CD8-positive, alpha-beta memory T cell (primary cell): ENCODE data around the gene SLIT3. TPM values are rescaled to one million over a fixed set of nuclear protein-coding genes. Genes with fewer than 3 reads are reported as not detected.

Experiments used
- CTCF ChIA-PET: fragments of 350-600 bp; sonication (Branson Sonifier 250); formaldehyde crosslinking; loops from one replicate; lab custom pipeline; 2021; ENCODE audit warnings: antibody characterized with exemption; lab: Charles Lee
- POLR2A ChIA-PET: fragments of 350-600 bp; sonication (Branson Sonifier 250); formaldehyde crosslinking; loops from one replicate; lab custom pipeline; 2021; ENCODE audit warnings: antibody characterized with exemption; lab: Charles Lee
- DNase-seq, 5 donors: peaks; one replicate each; pipeline versions ENCODE4 v3.0.0 to v3.0.0-alpha.2; 2020 to 2022; ENCODE audit warnings: mixed read lengths in 1 of 5
- H3K27ac ChIP-seq: one replicate; pipeline ENCODE4 v1.7.0; 2013; ENCODE audit warnings: low read depth, mild to moderate bottlenecking, low read length, moderate library complexity
- H3K27me3 ChIP-seq: 2 replicates; pipeline ENCODE4 v1.7.0; 2013; ENCODE audit warnings: low read length, mild to moderate bottlenecking; ENCODE audit not compliant: insufficient read depth, poor library complexity, severe bottlenecking
- H3K36me3 ChIP-seq: 2 replicates; pipeline ENCODE4 v1.7.0; 2013; ENCODE audit warnings: mild to moderate bottlenecking, low read length, moderate library complexity; ENCODE audit not compliant: insufficient read depth
- H3K4me1 ChIP-seq: 2 replicates; pipeline ENCODE4 v1.7.0; 2013; ENCODE audit warnings: mild to moderate bottlenecking, low read length, moderate library complexity; ENCODE audit not compliant: insufficient read depth
- H3K4me3 ChIP-seq: 2 replicates; pipeline ENCODE4 v1.7.0; 2013; ENCODE audit warnings: mild to moderate bottlenecking, low read length
- H3K9me3 ChIP-seq: 2 replicates; pipeline ENCODE4 v1.7.0; 2013; ENCODE audit warnings: mild to moderate bottlenecking, low read length
- H3K27ac Mint-ChIP-seq, 8 donors: one replicate each; pipeline ENCODE4 v1.8.0; 2020 to 2021; ENCODE audit warnings: mixed read lengths in 8 of 8, mild to moderate bottlenecking in 6 of 8, inconsistent platforms in 3 of 8, moderate library complexity in 3 of 8
- H3K27me3 Mint-ChIP-seq, 2 donors: one replicate each; pipeline ENCODE4 v1.8.0; 2020 to 2021; ENCODE audit warnings: mixed read lengths in 2 of 2, mild to moderate bottlenecking in 1 of 2, moderate library complexity in 1 of 2
- H3K36me3 Mint-ChIP-seq, 3 donors: one replicate each; pipeline ENCODE4 v1.8.0; 2020 to 2021; ENCODE audit warnings: mixed read lengths in 3 of 3, inconsistent platforms in 1 of 3, mild to moderate bottlenecking in 1 of 3
- H3K4me1 Mint-ChIP-seq, 3 donors: one replicate each; pipeline ENCODE4 v1.8.0; 2020 to 2021; ENCODE audit warnings: mixed read lengths in 3 of 3, inconsistent platforms in 1 of 3, mild to moderate bottlenecking in 1 of 3
- H3K4me3 Mint-ChIP-seq, 7 donors: one replicate each; pipeline ENCODE4 v1.8.0; 2020 to 2021; ENCODE audit warnings: mixed read lengths in 7 of 7, mild to moderate bottlenecking in 6 of 7, moderate library complexity in 4 of 7, inconsistent platforms in 2 of 7
- H3K9me3 Mint-ChIP-seq, 5 donors: one replicate each; pipeline ENCODE4 v1.8.0; 2020 to 2022; ENCODE audit warnings: mixed read lengths in 5 of 5, mild to moderate bottlenecking in 3 of 5, moderate library complexity in 2 of 5, inconsistent platforms in 1 of 5
- polyA plus RNA-seq: library from polyadenylated mRNA; unstranded; fragments of 300-500 nt; fragmentation: Illumina TruSeq; gene quantifications from one replicate; pipeline ENCODE4 v1.2.3, GENCODE V29; 2021
- total RNA-seq, 2 experiments: library from RNA; stranded (reverse); gene quantifications; one replicate each; pipeline ENCODE4 v1.2.3, GENCODE V29; 2021

The SLIT3 gene
- total and polyA plus RNA-seq, 3 experiments from 2014 or later: 0.49 to 0.72 TPM; not detected in 1

GRCh38 chr5:168705321-168705720 lies 595.6 kb downstream of the SLIT3 start:
- no peaks in the 10 kb centered on the region for H3K9me3 Mint-ChIP-seq
- H3K4me3 Mint-ChIP-seq: no peak overlapping the region
- no peak overlapping the region for H3K27ac ChIP-seq
- no peaks in the 10 kb centered on the region for H3K4me1 ChIP-seq
- H3K4me3 ChIP-seq: no peak overlapping the region
- POLR2A ChIA-PET: no interaction called here
- no peaks in the 10 kb centered on the region for H3K9me3 ChIP-seq
- H3K27me3 ChIP-seq: no peaks in the 10 kb centered on the region
- no peaks in the 10 kb centered on the region for H3K4me1 Mint-ChIP-seq
- no peaks in the 10 kb centered on the region for H3K36me3 ChIP-seq
- peaks cover 2 to 10% of the 10 kb centered on the region in 2 donors for H3K27me3 Mint-ChIP-seq
- DNase-seq: no peak
- no peak overlapping the region for H3K27ac Mint-ChIP-seq
- CTCF ChIA-PET: interaction anchor here (0.7 kb wide), 1 partner anchor 10 kb away, joined by 4 read pairs; no protein-coding TSS in a partner anchor
- no peaks in the 10 kb centered on the region for H3K36me3 Mint-ChIP-seq

- H3K9me3 Mint-ChIP-seq: no peaks in the 10 kb centered on the region
- Histone ChIP-seq H3K27ac (no peak overlapping the region), H3K4me3 (no peak overlapping the region), H3K9me3 (no peaks in the 10 kb centered on the region), H3K4me1 (no peaks in the 10 kb centered on the region), H3K27me3 (no peaks in the 10 kb centered on the region), H3K36me3 (no peaks in the 10 kb centered on the region)
- DNase-seq: no peak
- H3K4me1 Mint-ChIP-seq: no peaks in the 10 kb centered on the region
- POLR2A ChIA-PET: no interaction called here
- H3K36me3 Mint-ChIP-seq: no peaks in the 10 kb centered on the region
- H3K4me3 Mint-ChIP-seq: no peak overlapping the region
- CTCF ChIA-PET: no interaction called here
- H3K27ac Mint-ChIP-seq: no peak overlapping the region
- peaks cover 2 to 13% of the 10 kb centered on the region in 2 donors for H3K27me3 Mint-ChIP-seq
Observed at GRCh38 chr5:168702511-168702910, 598.4 kb downstream of the SLIT3 start.

GRCh38 chr5:168701641-168702040 lies 599.3 kb downstream of the SLIT3 start:
- Histone ChIP-seq H3K4me3 (no peak overlapping the region), H3K36me3 (no peaks in the 10 kb centered on the region), H3K4me1 (no peaks in the 10 kb centered on the region), H3K27me3 (no peaks in the 10 kb centered on the region), H3K9me3 (no peaks in the 10 kb centered on the region), H3K27ac (no peak overlapping the region)
- Mint-ChIP-seq H3K27me3 (peaks cover 3 to 10% of the 10 kb centered on the region in 2 donors), H3K36me3 (no peaks in the 10 kb centered on the region), H3K4me3 (no peak overlapping the region), H3K27ac (no peak overlapping the region), H3K4me1 (no peaks in the 10 kb centered on the region), H3K9me3 (peaks cover 0 to 2% (median 0%) of the 10 kb centered on the region in 5 donors)
- CTCF ChIA-PET: no interaction called here
- POLR2A ChIA-PET: no interaction called here
- DNase-seq: no peak

- DNase-seq: no peak
- Mint-ChIP-seq H3K9me3 (peaks cover 0 to 2% (median 0%) of the 10 kb centered on the region in 5 donors), H3K4me1 (no peaks in the 10 kb centered on the region), H3K27me3 (peaks cover 10 to 17% of the 10 kb centered on the region in 2 donors), H3K4me3 (no peak overlapping the region), H3K36me3 (no peaks in the 10 kb centered on the region), H3K27ac (no peak overlapping the region)
- Histone ChIP-seq H3K36me3 (no peaks in the 10 kb centered on the region), H3K27ac (no peak overlapping the region), H3K4me1 (no peaks in the 10 kb centered on the region), H3K4me3 (no peak overlapping the region), H3K9me3 (no peaks in the 10 kb centered on the region), H3K27me3 (no peaks in the 10 kb centered on the region)
- ChIA-PET POLR2A (no interaction called here), CTCF (no interaction called here)
Observed at GRCh38 chr5:168699002-168699401, 601.9 kb downstream of the SLIT3 start.

GRCh38 chr5:168697034-168697720 lies 603.8 kb downstream of the SLIT3 start:
- ChIA-PET CTCF (no interaction called here), POLR2A (no interaction called here)
- Histone ChIP-seq H3K9me3 (no peaks in the 10 kb centered on the region), H3K27ac (no peak overlapping the region), H3K4me3 (no peak overlapping the region), H3K4me1 (no peaks in the 10 kb centered on the region), H3K36me3 (no peaks in the 10 kb centered on the region), H3K27me3 (no peaks in the 10 kb centered on the region)
- Mint-ChIP-seq H3K4me1 (no peaks in the 10 kb centered on the region), H3K36me3 (no peaks in the 10 kb centered on the region), H3K9me3 (peaks cover 0 to 2% (median 0%) of the 10 kb centered on the region in 5 donors), H3K27me3 (peaks cover 10 to 21% of the 10 kb centered on the region in 2 donors), H3K4me3 (no peak overlapping the region), H3K27ac (no peak overlapping the region)
- DNase-seq: no peak

GRCh38 chr5:168696611-168697010 lies 604.3 kb downstream of the SLIT3 start:
- Mint-ChIP-seq H3K36me3 (no peaks in the 10 kb centered on the region), H3K4me1 (no peaks in the 10 kb centered on the region), H3K27ac (no peak overlapping the region), H3K4me3 (no peak overlapping the region), H3K9me3 (peaks cover 0 to 2% (median 0%) of the 10 kb centered on the region in 5 donors), H3K27me3 (peaks cover 11 to 17% of the 10 kb centered on the region in 2 donors)
- H3K36me3 ChIP-seq: no peaks in the 10 kb centered on the region
- H3K27me3 ChIP-seq: no peaks in the 10 kb centered on the region
- H3K9me3 ChIP-seq: no peaks in the 10 kb centered on the region
- DNase-seq: no peak
- H3K27ac ChIP-seq: no peak overlapping the region
- CTCF ChIA-PET: no interaction called here
- POLR2A ChIA-PET: no interaction called here
- H3K4me3 ChIP-seq: no peak overlapping the region
- H3K4me1 ChIP-seq: no peaks in the 10 kb centered on the region

- no peak overlapping the region for H3K4me3 ChIP-seq
- no peaks in the 10 kb centered on the region for H3K9me3 ChIP-seq
- Mint-ChIP-seq H3K4me1 (no peaks in the 10 kb centered on the region), H3K4me3 (no peak overlapping the region), H3K9me3 (peaks cover 0 to 2% (median 0%) of the 10 kb centered on the region in 5 donors), H3K36me3 (no peaks in the 10 kb centered on the region), H3K27me3 (peaks cover 12 to 17% of the 10 kb centered on the region in 2 donors), H3K27ac (no peak overlapping the region)
- DNase-seq: no peak
- CTCF ChIA-PET: no interaction called here
- no peak overlapping the region for H3K27ac ChIP-seq
- POLR2A ChIA-PET: no interaction called here
- no peaks in the 10 kb centered on the region for H3K36me3 ChIP-seq
- H3K27me3 ChIP-seq: no peaks in the 10 kb centered on the region
- no peaks in the 10 kb centered on the region for H3K4me1 ChIP-seq
Observed at GRCh38 chr5:168695301-168695835, 605.6 kb downstream of the SLIT3 start.

GRCh38 chr5:168694289-168694688 lies 606.6 kb downstream of the SLIT3 start:
- no peaks in the 10 kb centered on the region for H3K4me1 ChIP-seq

More at GRCh38 chr5:168694289-168694688, 606.6 kb downstream of the SLIT3 start:
- ChIA-PET POLR2A (no interaction called here), CTCF (no interaction called here)
- no peaks in the 10 kb centered on the region for H3K4me1 Mint-ChIP-seq
- no peaks in the 10 kb centered on the region for H3K27me3 ChIP-seq
- no peak overlapping the region for H3K4me3 Mint-ChIP-seq
- DNase-seq: no peak
- H3K36me3 Mint-ChIP-seq: no peaks in the 10 kb centered on the region
- H3K27ac ChIP-seq: no peak overlapping the region
- H3K9me3 ChIP-seq: no peaks in the 10 kb centered on the region
- peaks cover 0 to 2% (median 0%) of the 10 kb centered on the region in 5 donors for H3K9me3 Mint-ChIP-seq
- no peak overlapping the region for H3K4me3 ChIP-seq
- H3K36me3 ChIP-seq: no peaks in the 10 kb centered on the region
- peaks cover 12 to 17% of the 10 kb centered on the region in 2 donors for H3K27me3 Mint-ChIP-seq
- no peak overlapping the region for H3K27ac Mint-ChIP-seq
